Superior temporal gyrus (tissue), 1 donor: ENCODE measurements around the gene TMEM9.

Experiments used
- DNase-seq: peaks from one replicate; pipeline ENCODE4 v3.0.0-alpha.2; 2016; ENCODE audit errors: extremely low spot score

Gene TMEM9

DNA sequence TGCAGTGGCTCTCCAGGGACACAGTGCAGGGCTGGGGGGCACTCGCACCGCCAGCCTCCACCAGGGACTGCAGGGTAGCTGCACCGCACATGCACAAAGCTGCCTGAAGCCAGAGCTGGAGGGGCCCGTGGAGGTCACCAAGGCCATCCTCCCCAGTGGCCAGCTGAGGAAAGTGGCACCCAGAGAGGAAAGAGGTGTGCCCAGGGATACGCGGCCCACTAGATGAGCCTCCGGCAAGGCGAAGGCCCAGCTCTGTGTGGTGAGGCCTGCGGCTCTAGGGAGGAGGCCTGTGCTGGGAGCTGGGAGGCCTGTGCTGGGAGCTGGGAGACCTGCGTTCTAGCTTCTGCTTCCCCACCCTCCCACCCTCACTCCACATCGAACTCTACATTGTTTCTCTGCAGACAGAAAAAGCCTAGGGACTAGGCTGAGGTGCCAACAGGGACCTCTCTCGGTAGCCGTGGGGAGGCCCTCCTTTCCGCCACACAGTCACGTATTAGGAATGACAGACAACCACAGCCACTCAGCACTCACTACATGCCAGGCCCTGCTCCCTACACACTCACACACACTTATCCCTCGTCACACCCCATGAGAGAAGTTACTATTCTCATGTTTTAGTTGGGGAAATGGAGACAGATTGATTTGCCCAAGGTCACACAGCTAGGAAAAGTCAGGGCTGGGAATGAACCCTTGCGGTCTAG is 26.4 kb downstream of the TMEM9 start:
- no peak for DNase-seq

DNA sequence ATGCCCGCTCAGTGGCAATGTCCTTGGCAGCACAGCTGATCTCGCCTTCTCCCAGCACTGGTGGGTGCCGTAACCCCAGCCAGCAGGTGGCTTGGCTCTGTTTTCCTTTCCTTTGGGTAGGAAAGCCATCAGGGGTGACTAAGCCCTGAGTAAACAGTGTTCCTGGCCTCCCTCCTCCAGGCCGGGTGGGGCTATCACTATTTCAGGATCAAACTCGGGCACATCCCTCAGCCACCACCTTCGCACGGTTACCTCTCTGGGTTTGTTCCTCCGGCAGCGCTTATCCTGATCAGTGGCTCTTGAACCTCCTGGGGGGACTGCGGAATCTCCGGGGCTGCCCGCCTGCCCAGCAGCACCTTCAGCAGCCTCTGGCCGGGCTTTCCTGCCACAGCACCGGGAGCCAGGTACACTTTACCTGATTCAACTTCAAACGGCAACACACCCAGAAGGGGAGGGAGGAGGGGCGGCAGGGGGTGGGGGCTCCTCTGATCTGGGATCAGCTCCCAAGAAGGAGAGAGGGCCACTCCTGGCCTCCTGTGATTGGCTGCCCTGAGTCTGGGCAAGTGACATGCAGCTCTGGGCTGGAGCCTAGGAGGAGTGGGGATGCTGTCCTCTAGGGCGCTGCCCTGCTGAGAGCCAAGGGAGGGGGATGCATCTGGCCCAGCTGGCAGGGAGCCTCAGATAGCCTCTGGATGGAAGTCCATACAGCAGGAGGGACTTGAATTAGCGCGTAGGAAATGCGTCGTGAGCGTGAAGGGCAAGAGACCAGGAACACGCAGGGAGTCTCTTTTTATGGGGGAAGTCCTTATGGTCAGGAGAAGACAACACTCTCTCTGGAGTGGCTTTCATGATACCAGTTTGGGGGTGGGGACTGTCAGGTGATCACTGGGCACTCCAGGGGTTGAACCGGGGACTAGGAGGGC is 27.2 kb downstream of the TMEM9 start, which contains the start of gene ASCL5:
ASCL5 (minus strand) TSS at position 353 of the 923 bp plus-strand sequence. CDS start 11,812 bp downstream, outside the sequence.
- DNase-seq, result no peak

DNA sequence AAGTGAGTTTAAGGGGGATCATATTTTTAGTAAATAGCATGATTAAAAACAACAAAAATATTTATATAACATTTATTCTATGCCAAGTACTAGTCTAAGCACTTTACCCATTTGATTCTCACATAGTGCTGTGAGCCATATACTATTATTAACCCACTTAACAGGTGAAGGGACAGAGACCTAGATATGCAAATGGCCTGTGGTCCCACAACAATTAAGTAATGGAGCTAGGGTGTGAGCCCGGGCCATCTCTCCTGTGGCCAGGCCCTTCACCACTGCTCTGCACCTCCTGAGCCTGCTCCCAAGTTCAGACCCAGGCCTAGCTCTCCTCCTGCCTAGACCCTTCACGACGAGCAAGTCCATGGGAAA is 27.8 kb downstream of the TMEM9 start:
- DNase-seq, result no peak

DNA sequence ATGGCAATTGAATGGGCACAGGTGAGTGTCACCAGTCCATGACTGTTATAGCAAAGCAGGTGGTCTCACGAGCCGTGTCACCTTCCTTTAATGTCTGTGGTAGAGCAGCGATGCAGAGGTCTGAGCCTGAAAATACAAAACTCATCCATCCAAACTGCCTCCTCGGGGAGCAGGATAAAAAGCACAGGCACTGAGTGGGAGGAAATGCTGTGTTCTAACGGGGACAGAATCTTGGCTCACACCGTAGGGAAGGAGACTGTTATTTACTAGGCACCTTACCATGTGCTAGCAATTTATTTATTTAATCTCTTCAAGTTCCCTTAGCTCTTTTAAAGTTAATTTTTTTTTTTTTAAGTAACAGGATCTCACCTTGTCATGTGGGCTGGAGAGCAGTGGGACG is 28.5 kb downstream of the TMEM9 start:
- DNase-seq, result no peak

DNA sequence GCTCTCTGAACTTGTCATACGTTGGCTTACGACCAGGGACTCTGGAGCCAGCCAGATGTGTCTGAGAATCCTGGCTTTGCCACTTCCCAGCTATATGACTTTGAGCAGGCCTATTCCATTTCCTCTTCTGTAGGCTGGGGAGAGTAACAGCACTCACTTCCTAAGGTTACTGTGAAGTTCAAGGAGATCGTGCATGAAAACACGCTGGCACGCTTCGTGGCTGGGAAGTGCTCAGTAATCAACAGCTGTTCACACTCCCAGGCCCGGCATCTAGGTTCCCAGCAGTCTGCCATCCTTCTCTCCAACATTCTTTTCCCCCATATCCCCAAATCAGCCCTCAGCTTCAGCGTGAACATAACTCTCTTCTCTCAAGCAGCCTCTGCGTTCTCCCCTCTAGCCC is 29.3 kb downstream of the TMEM9 start:
- no peak for DNase-seq

DNA sequence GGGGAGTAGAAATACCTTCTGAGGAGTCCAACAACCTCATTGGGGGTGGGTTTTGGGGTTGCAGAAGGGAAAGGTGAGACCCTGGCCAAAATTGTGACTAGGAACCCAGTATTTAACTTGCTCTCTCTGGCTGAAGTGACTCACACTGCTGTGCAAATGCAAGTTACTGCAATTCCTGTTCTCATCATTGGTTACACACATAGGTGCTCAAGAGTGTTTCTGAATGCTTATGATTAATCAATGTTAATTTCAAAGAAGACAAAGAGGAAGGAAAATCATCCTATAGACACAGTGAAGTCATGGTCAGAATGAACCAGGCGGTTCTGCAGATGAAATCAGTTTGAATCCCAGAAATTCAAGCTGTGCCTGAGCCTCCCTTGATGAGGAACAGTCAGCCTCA is 30.4 kb downstream of the TMEM9 start:
- no peak for DNase-seq

DNA sequence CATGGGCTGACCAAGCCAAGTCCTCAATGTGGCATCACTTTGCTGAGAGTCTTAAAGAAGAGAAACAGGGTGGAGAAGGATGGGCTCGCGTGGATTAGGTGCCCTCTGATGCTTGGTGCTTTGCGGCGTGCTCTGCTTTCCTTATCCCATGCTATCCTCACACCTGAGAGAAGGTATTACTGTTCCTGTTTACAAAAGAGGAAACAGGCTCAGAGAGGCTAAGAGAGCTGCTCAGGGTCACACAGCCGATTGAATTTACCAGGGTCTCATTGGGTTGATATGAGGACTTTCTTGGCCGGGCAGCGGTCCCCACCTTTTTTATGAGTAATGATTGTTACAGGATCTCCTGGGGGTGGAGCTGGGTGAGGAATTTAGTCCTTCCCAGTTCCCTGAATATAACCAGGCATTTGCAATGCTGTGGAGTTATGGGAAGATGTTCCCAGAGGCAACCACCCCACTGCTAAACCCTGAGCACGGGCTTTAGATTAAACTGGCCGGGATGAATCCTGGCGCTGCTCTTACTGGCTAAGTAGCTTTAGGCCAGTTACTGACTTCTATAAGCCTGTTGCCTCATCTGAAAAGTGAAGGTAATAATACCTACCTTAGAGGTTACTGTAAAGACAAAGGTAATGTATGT is 31.8 kb downstream of the TMEM9 start:
- no peak for DNase-seq

DNA sequence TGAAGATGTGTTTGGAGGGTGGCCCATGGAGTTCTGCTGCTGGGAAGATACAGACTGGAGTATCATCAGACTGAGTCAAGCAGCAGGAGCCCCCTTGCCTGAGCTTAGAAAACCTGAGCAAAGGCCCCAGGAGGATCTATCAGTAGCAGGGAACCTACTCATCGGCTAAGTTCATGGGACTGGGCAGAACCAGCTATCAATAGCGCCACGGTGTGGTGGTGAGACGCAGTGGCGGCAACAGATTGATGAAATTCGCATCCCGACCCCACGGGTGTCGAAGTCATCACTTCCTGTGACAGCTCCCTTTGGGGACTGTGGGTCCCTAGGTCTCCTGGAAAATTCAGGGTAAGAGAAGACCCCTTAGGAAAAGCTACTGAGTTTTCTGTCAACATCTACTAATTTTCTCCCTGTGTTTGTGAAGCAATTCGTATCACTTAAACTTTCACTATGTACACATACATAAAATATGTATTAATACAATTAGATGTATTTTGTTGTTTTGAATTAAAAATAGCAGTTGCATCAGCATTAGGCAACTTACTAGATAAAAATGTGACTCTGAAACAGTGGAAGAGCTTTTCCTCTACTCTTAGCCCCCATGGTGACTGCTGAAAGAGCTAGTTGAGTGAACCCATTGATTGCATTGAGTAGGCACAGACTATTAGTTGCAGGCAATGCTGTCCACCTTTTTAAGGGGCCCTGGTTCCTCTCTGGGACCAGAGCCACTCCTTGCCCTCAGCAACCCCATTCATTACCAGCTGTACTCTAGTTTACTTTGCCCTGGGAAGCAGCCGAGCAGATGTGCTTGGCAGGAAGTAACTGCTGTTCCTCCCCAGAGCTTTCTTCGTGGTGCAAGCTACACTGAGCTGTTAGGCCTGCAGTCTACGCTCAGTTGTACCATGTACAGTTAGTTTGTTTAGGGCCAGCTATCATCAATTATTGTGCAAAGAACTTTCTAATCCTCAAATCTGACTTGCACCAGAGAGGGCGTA is 34.8 kb downstream of the TMEM9 start:
- DNase-seq, result peak; percentile 69

DNA sequence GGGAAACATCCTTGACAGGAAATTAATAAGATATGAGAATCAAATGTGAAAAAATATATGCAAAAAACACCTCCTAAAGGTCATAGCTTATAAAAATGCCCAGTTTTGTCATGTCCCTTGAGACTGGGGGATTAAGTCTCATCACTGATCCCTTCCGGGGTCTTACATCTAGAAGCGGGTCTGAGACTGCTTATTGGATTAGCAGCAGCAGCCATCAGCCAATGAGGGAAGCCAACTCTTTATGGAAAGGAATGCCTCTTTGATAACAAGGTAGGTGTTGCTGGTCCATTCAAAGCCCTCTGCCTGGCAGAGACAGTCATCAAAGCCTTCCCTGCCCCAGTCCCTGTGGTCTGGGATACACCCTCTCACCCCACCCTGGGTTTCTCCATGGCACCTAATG is 38.2 kb downstream of the TMEM9 start:
- DNase-seq, result no peak

DNA sequence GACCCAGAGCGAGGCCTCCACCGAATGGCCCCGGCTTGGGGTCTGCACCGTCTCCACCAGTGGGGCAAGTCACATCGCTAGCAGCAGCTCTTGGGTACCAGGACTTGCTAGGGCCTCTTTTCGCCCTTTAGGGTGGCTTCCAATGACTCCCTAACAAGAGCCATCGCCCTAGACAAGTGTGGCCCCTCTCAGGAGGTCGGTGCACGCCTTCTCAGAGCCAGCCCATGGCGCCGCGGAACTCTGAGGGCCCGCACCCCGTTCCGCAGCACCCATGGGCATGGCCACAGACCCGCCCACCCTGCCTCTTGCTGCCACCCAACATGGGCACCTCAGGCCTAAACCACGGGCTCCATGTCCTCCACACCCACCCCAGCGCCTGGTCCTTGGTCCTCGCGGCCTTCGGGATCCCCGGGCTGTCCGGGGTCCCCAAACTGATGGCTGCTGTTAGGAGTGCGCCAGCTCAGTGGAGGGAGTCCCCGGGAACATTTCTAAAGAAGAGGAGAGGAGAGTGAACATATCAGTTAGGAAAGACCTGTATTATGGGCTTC is 38.8 kb downstream of the TMEM9 start:
- DNase-seq, result no peak

DNA sequence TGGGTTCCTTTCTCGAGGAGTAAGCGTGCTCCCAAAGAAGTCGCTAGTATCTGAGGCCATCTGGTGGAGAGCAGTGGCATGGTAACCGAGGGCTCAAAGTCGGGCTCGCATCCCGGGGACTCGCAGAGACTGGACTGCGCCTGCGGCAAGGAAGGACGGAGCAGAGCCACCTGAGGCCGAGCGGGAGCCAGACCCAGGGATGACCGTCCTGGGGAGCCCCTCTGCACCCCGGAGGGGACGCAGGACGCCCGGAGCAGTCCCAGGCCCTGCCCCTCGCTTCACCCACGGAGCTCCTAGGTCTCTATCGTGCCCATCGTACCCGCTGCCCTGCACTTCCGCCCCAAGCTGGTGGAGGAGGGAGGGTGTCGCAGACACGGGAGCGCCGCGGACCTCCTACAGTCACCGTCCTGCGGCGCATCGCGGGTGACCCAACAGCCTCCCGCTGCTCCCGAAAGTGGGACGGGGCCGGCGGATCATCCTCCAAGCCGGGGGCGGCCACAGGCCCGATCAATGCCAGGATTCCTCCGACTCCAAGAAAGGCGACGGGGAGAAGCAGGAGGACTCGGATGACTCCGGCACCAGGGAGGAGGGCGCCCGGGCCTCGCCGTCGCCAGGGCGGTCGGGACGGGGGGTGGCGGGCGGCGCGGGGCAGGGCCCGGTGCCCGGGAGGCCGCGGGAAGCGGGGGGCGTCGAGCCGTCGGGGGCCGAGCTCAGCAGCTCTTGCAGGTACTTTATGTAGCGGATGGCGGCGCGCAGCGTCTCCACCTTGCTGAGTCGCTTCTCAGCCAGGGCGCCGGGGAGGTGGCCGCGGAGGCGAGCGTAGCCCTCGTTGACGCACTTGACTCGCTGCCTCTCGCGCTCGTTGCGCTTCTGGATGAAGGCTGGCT is 39.8 kb downstream of the TMEM9 start:
- peak; percentile 91 for DNase-seq

DNA sequence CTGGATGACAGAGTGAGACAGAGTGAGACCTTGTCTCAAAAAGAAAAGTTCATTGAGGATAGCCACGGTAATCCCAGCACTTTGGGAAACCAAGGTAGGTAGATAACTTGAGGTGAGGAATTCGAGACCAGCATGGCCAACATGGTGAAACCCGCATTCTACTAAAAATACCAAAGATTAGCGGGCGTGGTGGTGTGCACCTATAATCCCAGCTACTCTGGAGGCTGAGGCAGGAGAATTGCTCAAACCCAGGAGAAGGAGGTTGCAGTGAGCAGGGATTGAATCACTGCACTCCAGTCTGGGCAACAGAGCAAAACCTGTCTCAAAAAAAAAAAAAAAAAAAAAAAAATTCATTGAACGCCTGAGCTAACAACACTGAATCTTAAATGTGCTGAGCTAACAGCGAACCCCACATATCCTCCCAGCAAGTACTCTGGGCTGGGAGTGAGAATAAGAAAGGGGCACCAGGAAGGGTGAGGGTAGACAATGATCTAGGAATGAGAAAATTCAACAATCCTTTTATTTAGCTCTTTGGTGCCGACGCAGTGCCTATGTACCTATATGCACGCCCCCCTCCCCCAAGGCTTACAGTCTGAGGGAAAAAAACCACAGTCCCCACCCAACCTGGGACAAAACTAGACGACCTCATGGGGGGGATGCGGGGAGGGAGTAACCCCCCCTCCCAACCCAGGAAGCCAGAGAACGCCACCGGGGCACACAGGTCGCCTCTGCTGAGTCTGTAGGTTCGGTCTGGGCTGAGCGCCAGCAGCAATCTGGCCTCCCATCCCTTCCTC is 40.6 kb downstream of the TMEM9 start:
- DNase-seq, result no peak

DNA sequence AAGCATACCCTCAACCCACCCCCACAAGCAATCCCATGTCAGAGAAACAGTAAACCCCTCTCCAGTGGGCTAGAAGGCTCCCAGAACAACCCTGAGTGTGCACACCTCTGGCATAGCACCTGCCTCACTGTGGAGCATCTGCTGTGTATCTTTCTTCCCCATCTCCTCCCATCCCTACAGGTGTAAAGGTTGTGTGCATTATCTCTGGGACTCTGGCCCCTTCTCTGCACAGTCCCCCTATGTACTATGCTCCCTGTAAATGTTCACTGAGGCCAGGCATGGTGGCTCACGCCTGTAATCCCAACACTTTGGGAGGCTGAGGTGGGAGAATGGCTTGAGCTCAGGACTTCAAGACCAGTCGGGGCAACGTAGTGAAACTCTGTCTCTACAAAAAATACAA is 41.3 kb downstream of the TMEM9 start:
- DNase-seq, result no peak

DNA sequence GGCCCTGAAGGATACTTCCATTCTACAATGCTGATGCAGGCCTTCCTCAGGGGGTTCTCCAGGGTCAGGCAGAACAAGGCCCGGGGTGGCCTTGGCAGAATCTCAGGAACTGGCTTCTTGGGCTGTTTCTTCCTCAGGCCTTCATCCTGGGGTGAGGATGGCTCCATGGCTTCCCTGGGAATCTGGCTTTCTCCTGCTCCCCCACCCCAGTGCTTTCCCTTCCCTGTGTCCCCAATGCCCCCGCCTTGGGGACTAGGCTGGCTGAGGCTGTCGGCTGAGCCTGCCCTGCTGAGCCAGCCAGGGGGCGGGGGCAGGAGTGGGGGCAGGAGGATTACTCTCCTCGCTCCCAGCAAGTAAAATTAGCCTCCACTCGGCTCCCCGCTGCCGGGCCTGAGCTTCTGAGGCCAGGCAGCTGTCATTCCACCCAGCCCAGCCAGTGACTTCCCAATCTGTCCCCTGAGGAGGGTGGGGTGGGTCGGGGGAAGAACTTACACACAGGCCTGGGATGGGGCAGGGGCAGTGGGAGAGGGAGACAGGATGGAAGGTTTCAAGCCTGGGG is 42.0 kb downstream of the TMEM9 start, which contains the start of gene CACNA1S:
CACNA1S (minus strand) TSS at position 254 of the 559 bp plus-strand sequence; CDS start at position 167, 87 bp downstream.
- DNase-seq, result no peak

DNA sequence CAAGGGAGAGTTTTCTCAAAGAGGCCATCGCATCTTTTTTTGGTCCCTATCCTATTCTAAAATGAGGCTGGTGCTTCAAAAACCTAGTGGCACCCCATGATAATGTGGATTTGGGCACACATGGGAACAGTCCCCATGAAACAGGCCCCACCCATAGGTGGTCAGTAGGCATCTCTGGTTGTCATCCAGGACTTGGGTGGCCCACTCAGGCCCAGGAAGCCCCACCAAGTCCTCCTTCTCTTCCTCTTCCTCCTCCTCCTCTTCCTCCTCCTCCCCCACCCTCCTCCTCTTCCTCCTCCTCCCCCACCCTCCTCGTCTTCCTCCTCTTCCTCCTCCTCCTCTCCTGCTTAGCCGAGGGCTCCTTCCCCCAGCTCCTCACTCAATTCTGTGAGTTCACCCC is 42.6 kb downstream of the TMEM9 start:
- no peak for DNase-seq

DNA sequence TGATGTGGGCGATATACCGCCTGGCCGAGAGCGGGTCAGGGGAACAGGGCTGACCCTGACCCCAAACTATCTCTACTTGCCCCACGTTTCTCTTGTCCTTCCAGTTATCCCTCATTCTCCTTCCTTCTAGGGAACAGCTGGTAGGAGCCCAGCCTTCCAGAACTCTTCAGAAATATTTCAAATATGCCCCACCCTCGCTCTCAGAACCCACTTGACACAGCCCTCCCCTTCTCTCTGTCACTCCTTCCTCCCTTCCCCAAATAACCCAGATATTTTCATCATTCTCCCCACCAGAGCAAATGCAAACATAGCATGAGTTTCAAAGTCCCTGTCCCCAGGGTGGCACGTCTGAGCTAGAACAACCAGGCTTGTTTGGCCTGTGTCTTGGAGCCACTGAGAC is 43.1 kb downstream of the TMEM9 start:
- no peak for DNase-seq

DNA sequence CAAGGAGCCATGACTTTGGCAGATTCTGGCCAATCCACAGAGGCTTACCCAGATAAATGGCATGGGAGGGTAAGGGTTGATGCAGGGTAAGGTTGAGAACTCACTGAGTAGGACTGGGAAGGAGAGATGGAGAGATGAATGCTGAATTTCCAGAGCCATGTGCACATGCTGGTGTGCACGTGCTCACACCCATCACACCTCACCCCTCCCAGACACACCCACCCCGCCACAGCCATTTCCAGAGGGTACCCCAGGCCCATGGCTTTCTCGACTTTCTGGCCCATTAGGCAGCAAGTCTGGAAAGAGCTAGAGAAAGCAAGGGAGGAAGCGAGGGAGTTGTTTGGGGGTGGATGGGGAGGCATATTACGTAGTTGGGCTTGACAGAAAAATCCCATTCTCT is 43.7 kb downstream of the TMEM9 start:
- DNase-seq, result no peak

DNA sequence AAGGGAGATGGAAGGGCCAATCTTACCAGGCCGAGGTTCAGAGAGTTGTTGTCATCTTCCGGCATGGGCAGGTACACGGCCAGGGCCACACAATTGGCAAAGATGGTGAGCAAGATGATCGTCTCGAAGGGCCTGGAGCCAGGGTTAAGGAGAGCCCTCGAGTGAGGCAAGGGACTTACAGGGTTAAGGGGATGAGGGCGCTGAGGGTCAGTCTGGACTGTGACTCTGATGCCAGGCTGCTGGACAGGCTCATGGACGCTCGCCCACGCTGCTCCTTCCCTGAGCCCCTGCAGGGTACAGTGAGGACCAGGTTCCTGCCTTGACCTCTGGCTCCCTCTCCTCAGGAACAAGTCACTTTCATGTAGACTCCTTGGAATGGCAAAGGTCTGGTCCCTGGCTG is 44.1 kb downstream of the TMEM9 start:
- no peak for DNase-seq

DNA sequence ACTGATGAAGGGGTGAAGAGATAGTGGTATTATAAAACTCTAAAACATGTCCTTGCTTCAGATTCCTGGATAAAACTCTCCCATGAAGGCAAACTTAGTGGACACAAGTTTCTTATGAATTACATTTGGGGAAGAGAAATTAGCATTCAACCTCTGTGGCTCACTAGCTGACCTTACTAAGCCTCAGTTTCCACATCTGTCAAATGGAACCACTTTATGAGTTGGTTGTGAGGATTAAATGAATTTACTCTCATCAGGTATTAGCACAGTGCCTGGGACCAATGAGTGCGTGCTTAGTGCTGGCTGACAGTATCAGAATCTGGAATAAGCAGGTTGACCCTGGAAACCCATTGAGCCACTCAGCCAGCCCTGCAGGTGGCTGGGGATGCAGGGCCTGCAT is 44.6 kb downstream of the TMEM9 start:
- no peak for DNase-seq
